COLO829 (cell line): ENCODE results near the gene AKAP6.

Experiments used
- DNase-seq: peaks from one replicate; pipeline ENCODE4 v3.0.0; 2012; ENCODE audit warnings: low spot score

The AKAP6 gene

GRCh38 chr14:32824195-32824594 lies 495.1 kb downstream of the AKAP6 start:
- DNase-seq = no peak

- DNase-seq = no peak
Measured at GRCh38 chr14:32825058-32825457, 496.0 kb downstream of the AKAP6 start.

- DNase-seq = no peak
Measured at GRCh38 chr14:32826404-32827082, 497.4 kb downstream of the AKAP6 start.

DNA sequence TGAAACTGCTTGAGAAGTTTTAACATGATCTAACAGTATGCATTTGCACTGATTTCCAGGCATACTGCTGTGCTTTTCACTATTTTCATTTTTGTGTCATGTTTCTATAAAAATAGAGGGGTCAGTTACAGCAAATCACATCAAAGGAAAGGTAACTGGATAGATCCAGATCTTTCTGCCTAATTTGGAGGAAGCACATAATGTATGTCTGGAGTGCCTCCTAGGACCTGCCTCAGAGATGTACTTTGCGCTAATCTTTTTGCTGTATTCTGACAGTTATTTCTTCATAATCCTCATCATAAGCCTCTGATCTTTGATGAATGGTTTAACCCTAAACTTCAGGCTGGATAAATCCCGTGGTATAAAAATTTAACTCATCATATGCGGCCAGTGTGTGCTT lies 498.4 kb downstream of the AKAP6 start:
- DNase-seq = no peak

DNA sequence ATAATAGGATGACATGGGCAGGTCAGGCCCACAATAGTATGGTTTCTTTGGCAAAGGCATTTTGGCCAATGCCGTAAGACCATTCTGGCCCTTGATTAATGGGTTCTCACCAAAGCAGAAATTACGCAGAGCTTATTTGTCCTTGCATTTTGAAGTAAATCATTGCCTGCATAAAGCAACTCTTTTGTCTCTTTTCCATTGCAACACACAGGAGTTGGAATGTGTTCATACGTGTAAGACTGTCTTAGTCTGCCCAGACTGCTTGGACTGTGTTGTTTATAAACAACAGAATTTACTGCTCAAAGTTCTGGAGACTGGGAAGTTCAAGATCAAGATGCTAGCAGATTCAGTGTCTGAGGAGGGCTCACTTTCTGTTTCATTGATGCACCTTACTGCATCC lies 506.8 kb downstream of the AKAP6 start:
- no peak for DNase-seq

- no peak for DNase-seq
Measured at GRCh38 chr14:32841698-32842097, 512.6 kb downstream of the AKAP6 start.

GRCh38 chr14:32846821-32847365 lies 517.8 kb downstream of the AKAP6 start:
- no peak for DNase-seq

DNA sequence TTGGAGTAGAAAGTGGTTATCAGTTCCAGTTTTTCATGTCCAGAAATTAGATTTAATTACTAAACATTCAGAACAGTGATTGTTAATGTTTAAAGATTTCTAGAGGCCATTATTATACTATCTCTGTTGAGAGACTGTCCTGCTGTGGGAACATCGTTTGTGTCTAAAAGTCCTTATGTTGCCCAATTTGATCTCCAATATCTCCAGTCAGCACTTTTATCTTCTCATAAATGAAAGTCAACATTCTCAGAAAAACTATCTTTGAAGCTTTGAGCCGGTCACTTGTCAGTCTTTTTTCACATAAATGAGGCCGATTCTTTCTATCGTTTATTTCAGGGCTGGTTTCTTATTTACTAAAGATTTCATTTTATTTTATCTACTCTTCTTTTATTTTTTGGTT lies 518.8 kb downstream of the AKAP6 start:
- no peak for DNase-seq

DNA sequence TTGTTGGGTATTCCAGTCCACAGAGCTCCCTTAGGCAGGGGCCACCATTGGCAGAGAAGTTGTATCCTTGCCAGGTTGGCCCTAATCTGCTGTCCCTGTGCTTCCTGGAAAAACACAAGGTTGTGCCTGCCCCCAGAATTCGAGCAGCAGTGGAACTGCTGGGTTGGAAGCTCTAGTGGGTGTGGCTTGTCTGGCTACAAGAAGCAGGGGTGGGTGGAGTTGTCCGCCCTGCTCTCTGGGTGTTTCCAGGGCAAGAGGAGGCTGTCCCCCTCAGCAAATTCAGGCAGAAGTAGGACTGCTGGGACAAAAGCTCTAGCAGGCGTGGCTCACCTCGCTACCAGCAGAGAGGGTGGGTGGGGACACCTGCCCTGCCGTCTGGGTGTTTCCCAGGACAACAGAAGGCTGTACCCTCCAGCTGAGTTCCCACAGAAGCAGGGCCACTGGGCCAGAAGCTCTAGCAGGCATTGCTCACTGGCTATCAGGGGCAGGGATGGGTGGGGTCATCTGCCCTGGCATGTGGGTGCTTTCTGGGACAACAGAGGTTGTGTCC lies 536.8 kb downstream of the AKAP6 start:
- no peak for DNase-seq

GRCh38 chr14:32883188-32883587 lies 554.1 kb downstream of the AKAP6 start:
- DNase-seq = no peak
